Measurements from ENCODE around the gene PF4V1.
"Not testable (repeated sequence)": the region's sequence is repeated elsewhere in the genome, so short reads cannot be mapped to it uniquely, and the experiment has no call there.

Gene PF4V1

DNA sequence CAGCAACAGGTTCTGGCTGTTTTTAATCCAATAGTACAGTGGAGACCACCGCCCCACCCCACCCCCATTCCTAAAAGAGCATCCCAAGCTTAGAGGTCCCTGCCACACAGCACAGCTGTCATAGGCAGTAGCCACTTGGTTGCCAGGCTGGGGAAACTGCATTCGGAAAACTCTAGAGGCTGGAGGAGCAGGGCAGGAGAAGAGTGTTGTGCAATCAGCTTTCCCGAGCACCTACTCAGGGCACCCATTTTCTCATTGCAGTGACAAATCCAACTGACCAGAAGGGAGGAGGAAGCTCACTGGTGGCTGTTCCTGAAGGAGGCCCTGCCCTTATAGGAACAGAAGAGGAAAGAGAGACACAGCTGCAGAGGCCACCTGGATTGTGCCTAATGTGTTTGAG, 17.2 kb downstream of the PF4V1 start:
- no peak for DNase-seq (ENCODE audit: low read depth, low spot score)

DNA sequence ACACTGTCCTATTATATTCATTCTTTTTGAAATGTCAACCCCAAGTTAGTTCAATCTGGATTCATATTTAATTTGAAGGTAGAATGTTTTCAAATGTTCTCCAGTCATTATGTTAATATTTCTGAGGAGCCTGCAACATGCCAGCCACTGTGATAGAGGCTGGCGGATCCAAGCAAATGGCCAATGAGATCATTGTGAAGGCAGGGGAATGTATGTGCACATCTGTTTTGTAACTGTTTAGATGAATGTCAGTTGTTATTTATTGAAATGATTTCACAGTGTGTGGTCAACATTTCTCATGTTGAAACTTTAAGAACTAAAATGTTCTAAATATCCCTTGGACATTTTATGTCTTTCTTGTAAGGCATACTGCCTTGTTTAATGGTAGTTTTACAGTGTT, 17.7 kb downstream of the PF4V1 start:
- DNase-seq (ENCODE audit: low read depth, low spot score), result no peak

GRCh38 chr4:73871511-73872310, 18.6 kb downstream of the PF4V1 start:
- no peak for DNase-seq (ENCODE audit: low read depth, low spot score)

DNA sequence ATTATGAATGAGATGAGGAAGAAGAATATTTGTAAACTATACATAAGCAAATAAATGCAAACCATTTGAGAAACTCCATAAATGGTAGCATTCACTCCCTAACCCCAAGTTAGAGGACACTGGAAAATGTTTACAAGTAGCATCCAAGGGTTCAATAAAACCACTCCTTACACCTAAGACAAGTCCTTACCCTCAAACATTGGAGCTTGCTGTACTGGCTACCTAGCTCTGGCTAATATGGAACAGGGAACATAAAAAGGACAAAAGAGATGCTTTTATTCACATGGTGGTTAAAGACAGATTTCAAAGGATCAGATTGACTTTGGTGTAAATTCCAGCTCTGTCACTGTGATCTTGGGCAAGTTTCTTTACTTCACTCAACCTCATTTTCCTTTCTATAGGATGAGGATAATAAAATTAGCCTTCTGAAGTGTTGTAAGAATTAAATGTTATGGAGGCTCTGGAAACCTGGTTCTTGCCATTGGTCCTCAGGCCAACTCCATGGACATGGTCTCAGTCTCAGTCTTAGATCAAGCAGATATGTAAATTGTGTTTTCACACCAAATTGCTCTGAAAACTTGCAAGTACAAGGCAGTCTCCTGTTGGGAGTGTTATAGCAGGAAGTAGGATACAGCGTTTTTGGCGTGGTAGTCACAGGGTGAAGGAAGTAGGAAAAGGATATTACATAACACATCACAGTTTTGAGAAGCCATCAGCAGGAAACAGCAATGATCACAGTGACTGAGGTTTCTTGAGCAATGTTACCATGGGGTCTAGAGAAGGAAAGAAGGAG, 19.4 kb downstream of the PF4V1 start:
- no peak for DNase-seq (ENCODE audit: low read depth, low spot score)

GRCh38 chr4:73874386-73874785, 21.3 kb downstream of the PF4V1 start:
- DNase-seq (ENCODE audit: low read depth, low spot score), result no peak

DNA sequence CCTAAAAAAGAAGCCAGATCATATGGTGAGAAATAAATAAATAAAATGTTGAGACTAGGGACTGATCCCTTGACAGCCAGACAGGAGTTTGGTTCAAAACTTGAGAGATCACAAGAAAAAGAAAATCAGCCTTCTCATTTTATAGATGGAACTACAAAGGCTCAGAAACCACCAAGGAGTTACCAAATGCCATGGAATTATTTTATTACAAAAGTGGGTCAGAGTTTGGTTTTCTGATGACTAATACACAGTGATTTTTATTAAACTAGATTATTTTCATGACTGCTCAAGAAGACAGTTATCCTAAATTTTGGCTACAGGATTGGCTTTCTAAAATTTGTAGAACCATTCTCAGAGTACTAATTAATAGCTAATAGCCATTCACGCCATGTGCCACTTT, 22.3 kb downstream of the PF4V1 start:
- DNase-seq (ENCODE audit: low read depth, low spot score), result no peak

- DNase-seq (ENCODE audit: low read depth, low spot score), result no peak
These were observed 30.2 kb downstream of the PF4V1 start for GRCh38 chr4:73883306-73883705.

DNA sequence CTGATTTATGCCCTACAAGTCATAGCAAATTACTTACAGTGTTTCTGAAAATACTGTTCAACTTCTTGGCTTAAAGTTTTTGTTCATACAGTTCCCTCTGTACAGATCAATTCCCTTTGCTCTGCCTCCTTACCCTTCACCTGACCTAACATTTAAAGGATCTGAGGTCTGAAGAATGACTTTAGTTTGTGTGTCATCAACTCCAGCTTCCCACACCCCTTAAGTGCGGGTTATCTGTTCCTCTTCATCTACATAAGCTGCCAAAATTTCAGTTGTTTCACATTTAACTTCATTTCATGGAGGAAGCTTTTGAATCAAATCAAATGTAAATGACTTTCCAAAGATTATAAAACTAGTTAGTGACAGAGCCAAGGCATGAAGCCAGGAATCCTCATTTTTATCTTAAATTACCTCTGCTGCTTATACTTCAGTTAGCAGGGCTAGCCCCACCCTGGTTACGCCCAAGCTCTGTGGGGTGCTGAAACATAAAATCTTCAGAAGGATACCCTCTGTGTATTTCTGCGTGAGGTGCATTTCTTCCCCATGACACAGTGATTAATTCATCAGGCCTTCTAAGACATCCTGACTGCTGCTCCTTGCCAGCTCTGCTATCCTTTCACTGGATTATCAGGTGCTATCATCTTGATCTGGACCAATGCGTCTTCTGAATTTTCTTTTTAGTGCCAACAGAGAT, 32.6 kb downstream of the PF4V1 start:
- no peak for DNase-seq (ENCODE audit: low read depth, low spot score)

GRCh38 chr4:73891326-73891725, 38.2 kb downstream of the PF4V1 start:
- DNase-seq (ENCODE audit: low read depth, low spot score), result no peak

- DNase-seq (ENCODE audit: low read depth, low spot score), result peak; percentile 75
These were observed 38.8 kb downstream of the PF4V1 start for GRCh38 chr4:73891739-73892405.

DNA sequence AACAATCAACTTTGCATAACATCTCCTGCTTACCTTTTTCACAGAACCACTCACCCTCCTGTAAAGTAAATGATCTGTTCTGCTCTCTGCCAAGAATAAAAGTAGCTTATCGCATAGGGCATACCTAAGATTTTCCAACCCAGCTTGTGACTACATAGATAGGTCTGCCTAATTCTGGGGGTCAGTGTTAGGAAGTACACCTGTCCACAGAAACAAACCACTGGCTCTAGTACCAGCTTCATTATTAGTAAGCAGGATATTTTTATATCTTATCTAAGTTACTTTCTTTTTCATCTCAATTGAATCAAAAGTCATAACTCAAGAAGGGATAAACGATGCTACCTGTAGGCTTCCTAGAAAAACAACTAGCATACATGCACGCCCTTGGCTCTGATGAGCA, 39.9 kb downstream of the PF4V1 start:
- no peak for DNase-seq (ENCODE audit: low read depth, low spot score)

DNA sequence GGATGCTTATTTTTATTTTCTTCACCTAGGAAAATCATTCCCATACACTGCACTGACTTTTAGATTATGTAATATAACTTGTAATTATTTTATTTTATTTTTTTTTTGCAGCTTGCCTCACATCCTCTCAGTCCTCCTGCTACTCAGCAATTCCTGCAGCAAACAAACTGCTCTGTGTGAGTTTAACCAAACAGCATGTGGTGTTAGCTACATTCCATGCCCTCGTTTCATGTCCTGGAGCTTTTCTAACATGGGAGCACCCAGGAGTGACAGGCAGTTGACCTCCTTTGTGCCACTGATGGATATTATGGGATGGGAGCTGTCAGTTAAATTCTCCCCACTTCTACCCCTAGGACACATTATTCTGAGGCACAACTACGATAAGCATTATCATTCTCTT, 40.9 kb downstream of the PF4V1 start:
- no peak for DNase-seq (ENCODE audit: low read depth, low spot score)

DNA sequence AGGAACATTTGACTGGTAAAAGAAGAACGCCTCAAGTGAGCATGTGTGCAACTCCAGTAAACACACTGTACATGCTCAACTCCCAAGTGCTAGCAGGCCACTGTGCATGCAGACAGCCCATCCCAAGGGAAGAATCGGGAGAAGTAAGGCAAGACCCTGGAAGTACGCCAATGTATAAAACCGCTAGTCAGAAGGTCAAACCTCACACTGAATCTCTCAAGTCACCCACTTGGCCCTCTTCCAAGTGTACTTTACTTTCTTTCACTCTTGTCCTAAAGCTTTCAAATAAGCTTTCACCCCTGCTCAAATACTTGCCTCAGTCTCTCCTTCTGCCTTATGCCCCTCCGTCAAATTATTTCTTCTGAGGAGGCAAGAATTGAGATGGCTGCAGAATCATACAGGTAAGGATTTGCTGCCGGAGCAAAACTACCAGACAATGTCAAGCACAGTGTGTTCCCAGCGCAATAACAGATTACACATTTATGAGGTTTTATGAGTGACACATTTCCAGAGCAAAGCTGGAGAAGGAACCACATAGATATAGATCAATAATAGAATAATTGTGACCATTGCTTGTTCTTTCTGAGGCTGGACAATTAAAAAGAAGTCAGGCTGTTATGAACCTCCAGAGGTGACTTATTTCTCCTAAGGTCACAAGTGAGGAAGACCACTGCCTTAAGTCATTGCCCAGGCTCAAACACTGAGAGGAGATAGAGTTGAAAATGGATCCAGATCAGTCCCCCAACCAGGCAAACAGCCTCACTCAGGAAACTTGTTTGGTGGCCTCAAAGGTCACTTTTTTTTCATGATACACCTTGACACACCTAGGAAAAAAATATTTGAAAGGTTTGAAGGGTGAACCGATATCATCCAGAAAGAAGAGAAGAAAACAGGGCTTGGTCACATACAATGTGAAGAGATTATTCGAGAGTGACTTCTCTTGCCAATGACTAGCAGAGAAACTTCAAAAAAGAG, 42.4 kb downstream of the PF4V1 start:
- no peak for DNase-seq (ENCODE audit: low read depth, low spot score)

- no peak for DNase-seq (ENCODE audit: low read depth, low spot score)
These were observed 43.3 kb downstream of the PF4V1 start for GRCh38 chr4:73896416-73896815.

- DNase-seq (ENCODE audit: low read depth, low spot score), result no peak
These were observed 44.5 kb downstream of the PF4V1 start for GRCh38 chr4:73897380-73898136.

DNA sequence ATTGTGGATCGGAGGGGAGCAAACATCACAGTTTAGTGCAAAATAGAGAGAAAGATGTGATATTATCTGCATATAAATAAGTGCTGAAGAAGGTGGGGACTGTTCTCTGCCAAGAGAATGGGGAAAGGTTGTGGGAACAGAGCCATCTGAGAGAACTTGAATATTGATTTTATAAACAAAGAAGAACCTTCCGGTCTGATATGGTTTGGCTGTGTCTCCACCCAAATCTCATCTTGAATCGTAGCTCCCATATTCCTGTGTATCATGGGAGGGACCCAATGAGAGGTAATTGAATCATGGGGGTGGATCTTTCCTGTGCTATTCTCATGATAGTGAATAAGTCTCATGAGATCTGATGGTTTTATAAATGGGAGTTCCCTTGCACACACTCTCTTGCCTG, 46.2 kb downstream of the PF4V1 start:
- DNase-seq (ENCODE audit: low read depth, low spot score), result not testable (repeated sequence)

DNA sequence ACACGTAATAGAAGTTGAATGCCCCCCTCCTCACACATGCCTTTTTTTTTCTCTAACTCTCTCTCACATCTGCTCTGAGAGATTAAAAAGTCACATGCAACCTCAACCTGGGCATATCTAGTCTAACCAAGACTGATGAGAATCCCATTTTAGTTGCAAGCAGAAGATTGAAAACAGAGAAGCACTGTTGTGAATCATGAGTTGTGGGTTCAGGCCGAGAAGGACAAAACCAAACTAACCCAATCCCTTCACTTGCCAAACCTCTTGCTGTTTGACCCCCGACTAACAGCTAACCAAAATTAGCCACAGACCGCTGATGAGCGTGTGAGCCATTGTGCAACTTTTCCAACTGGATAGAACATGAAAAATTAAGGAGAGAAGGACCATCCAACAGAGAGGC, 47.9 kb downstream of the PF4V1 start:
- DNase-seq (ENCODE audit: low read depth, low spot score), result no peak

DNA sequence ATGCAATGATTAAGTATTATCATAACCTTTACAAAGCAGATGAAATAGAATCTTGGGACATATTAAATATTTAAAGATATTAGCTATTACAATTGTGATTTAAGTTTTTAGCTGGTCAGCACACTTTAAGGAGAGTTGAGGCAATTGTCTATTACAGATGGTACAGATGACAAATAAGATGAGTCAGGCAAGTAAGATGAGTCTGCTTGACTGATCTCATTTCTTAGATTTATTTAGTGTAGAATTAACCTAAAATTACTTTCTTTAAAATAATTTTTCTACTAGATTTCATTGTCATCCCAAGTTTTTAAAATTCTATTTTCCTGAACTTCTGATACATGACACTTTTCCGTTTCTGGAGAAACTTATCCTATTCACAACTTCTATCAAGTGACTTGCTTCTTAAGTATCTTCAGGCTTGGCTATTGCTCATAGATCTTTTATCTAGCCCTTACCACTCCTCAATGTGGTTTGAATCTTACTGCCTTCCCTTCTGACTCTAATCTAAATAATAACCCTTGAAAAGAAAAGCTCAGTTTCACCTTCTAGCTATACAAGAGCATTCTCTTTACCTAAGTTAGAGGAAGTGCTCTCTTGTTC, 49.0 kb downstream of the PF4V1 start:
- DNase-seq (ENCODE audit: low read depth, low spot score), result no peak

GRCh38 chr4:73902817-73903547, 49.9 kb downstream of the PF4V1 start:
- DNase-seq (ENCODE audit: low read depth, low spot score), result no peak

All from brain pericyte (primary cell).